ENCODE measurements around the gene NSMCE1. TPM values are rescaled to one million over a fixed set of nuclear protein-coding genes. Genes with fewer than 3 reads are reported as not detected.

NSMCE1 gene
- polyA plus RNA-seq, 10 donors = 43.1 to 64.7 (median 44.5) TPM

Other genes starting within 250 kb of the NSMCE1 start
- not detected for gene C16orf82, start 201.8 kb downstream of the NSMCE1 start, polyA plus RNA-seq (ENCODE audit: insufficient read length in 10 of 10)
- gene KDM8, start 65.2 kb downstream of the NSMCE1 start, polyA plus RNA-seq (ENCODE audit: insufficient read length in 10 of 10) = 1 to 10 TPM; 4.4 to 6.8 (median 5.0) TPM
- gene IL4R, start 45.2 kb upstream of the NSMCE1 start, polyA plus RNA-seq (ENCODE audit: insufficient read length in 10 of 10) = 10 to 100 TPM; 10.5 to 18.5 (median 13.2) TPM
- 1 to 10 TPM in 1 of 10 donors, under 1 TPM in 9; 0.13 to 1.0 (median 0.31) TPM for gene IL21R, start 133.4 kb upstream of the NSMCE1 start, polyA plus RNA-seq (ENCODE audit: insufficient read length in 10 of 10)

Data from muscle of back (tissue), 10 donors.